AG04450 (cell line): Measurements from ENCODE around the gene B4GALT6. TPM values are rescaled to one million over a fixed set of nuclear protein-coding genes. Genes with fewer than 3 reads are reported as not detected.

Source experiments
- CTCF ChIA-PET: fragments of 300-600, 350-600 bp; formaldehyde crosslinking; extraction: SDS; loops from one replicate; lab custom pipeline; 2022; ENCODE audit warnings: antibody characterized with exemption, inconsistent platforms; lab: Charles Lee
- POLR2A ChIA-PET: fragments of 350-600 bp; formaldehyde crosslinking; extraction: SDS; loops from one replicate; lab custom pipeline; 2021; ENCODE audit warnings: antibody characterized with exemption, inconsistent platforms; lab: Yijun Ruan, JAX
- DNase-seq: peaks from one replicate; pipeline ENCODE4 v3.0.0-alpha.2; 2011; ENCODE audit warnings: low read depth, low spot score
- H3K27ac ChIP-seq: one replicate; pipeline ENCODE4 v1.5.1; 2012; ENCODE audit warnings: low read depth, low read length, control low read depth
- H3K27me3 ChIP-seq: one replicate; pipeline ENCODE4 v1.6.0; 2012; ENCODE audit warnings: low read length; ENCODE audit not compliant: control insufficient read depth, insufficient read depth
- H3K4me3 ChIP-seq: 2 replicates; pipeline ENCODE4 v1.5.1; 2011; ENCODE audit warnings: mild to moderate bottlenecking, low read depth, low read length, control low read depth
- H3K9me3 ChIP-seq: 2 replicates; pipeline ENCODE4 v1.5.1; 2012; ENCODE audit warnings: low read length; ENCODE audit not compliant: control insufficient read depth, insufficient read depth
- polyA plus RNA-seq: library from polyadenylated mRNA; depleted of rRNA; stranded (reverse); fragments of >200 nt; gene quantifications from 2 replicates; pipeline ENCODE4 v1.2.3, GENCODE V29; 2011
- TF ChIP-seq, protein P1 (sequence below): IDR thresholded peaks from 2 replicates; pipeline ENCODE4 v1.5.1; 2011; ENCODE audit warnings: low read depth, low read length, control low read depth, inconsistent platforms

Gene B4GALT6
- polyA plus RNA-seq, 1 experiment, result 0.40 TPM

GRCh38 chr18:31598021-31598805 is 86.2 kb downstream of the B4GALT6 start:
- H3K27me3 ChIP-seq, result no peaks in the 10 kb centered on the region
- ChIA-PET POLR2A (no interaction called here), CTCF (no interaction called here)
- no peak overlapping the region for H3K4me3 ChIP-seq
- peaks cover 3% of the 10 kb centered on the region; the same call in 1 of the 2 replicates for H3K9me3 ChIP-seq
- H3K27ac ChIP-seq, result no peak overlapping the region
- DNase-seq, result no peak
- TF ChIP-seq, protein P1, sequence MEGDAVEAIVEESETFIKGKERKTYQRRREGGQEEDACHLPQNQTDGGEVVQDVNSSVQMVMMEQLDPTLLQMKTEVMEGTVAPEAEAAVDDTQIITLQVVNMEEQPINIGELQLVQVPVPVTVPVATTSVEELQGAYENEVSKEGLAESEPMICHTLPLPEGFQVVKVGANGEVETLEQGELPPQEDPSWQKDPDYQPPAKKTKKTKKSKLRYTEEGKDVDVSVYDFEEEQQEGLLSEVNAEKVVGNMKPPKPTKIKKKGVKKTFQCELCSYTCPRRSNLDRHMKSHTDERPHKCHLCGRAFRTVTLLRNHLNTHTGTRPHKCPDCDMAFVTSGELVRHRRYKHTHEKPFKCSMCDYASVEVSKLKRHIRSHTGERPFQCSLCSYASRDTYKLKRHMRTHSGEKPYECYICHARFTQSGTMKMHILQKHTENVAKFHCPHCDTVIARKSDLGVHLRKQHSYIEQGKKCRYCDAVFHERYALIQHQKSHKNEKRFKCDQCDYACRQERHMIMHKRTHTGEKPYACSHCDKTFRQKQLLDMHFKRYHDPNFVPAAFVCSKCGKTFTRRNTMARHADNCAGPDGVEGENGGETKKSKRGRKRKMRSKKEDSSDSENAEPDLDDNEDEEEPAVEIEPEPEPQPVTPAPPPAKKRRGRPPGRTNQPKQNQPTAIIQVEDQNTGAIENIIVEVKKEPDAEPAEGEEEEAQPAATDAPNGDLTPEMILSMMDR, result no peak

- CTCF ChIA-PET, result no interaction called here
- Histone ChIP-seq H3K27me3 (no peaks in the 10 kb centered on the region), H3K9me3 (peaks cover 3% of the 10 kb centered on the region; the same call in 1 of the 2 replicates), H3K4me3 (no peak overlapping the region), H3K27ac (no peak overlapping the region)
- TF ChIP-seq, protein P1, result no peak
- POLR2A ChIA-PET, result no interaction called here
- DNase-seq, result no peak
Measured at GRCh38 chr18:31596081-31596872, 88.1 kb downstream of the B4GALT6 start.

GRCh38 chr18:31595121-31595771 is 89.1 kb downstream of the B4GALT6 start:
- ChIA-PET CTCF (no interaction called here), POLR2A (no interaction called here)
- H3K27ac ChIP-seq, result no peak overlapping the region
- TF ChIP-seq, protein P1, result no peak
- no peak overlapping the region for H3K4me3 ChIP-seq
- H3K27me3 ChIP-seq, result no peaks in the 10 kb centered on the region
- H3K9me3 ChIP-seq, result peaks cover 3% of the 10 kb centered on the region; the same call in 1 of the 2 replicates
- no peak for DNase-seq

DNA sequence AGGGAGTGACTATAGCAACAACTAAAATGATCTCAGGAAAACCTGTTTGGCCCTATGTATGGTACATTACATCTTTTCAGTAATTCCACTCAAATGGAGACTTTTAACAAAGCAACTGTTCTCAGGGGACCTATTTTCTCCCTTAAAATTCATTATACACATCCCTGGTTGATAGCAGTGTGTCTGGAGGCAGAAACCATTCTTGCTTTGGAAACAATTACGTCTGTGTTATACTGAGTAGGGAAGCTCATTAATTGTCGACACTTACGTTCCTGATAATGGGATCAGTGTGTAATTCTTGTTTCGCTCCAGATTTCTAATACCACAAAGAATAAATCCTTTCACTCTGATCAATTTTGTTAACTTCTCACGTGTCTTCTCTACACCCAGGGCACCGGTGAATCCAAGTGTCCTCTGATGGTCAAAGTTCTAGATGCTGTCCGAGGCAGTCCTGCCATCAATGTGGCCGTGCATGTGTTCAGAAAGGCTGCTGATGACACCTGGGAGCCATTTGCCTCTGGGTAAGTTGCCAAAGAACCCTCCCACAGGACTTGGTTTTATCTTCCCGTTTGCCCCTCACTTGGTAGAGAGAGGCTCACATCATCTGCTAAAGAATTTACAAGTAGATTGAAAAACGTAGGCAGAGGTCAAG is 91.7 kb downstream of the B4GALT6 start:
- ChIA-PET CTCF (no interaction called here), POLR2A (no interaction called here)
- no peak overlapping the region for H3K27ac ChIP-seq
- no peaks in the 10 kb centered on the region; the same call in 1 of the 2 replicates for H3K9me3 ChIP-seq
- TF ChIP-seq, protein P1, result no peak
- no peak for DNase-seq
- no peaks in the 10 kb centered on the region for H3K27me3 ChIP-seq
- no peak overlapping the region for H3K4me3 ChIP-seq
